GM23338 (cell line): ENCODE data around the gene BCL2. TPM values are rescaled to one million over a fixed set of nuclear protein-coding genes. Genes with fewer than 3 reads are reported as not detected.

Experiments used
- ATAC-seq: fragments of 200-7000 bp; cut with Tn5 transposase; 3 replicates; pipeline ENCODE4 v1.9.1; 2020
- DNase-seq: peaks from one replicate; pipeline ENCODE4 v3.0.0-alpha.2; 2015; ENCODE audit warnings: low spot score
- H2AFZ ChIP-seq: fragments of 200-600 bp; sonication (generic); 2 replicates; pipeline ENCODE4 v1.8.0; 2016; ENCODE audit warnings: antibody characterized with exemption, mild to moderate bottlenecking, moderate library complexity
- H3F3A ChIP-seq: fragments of 200-600 bp; sonication (generic); replicated peaks from 2 replicates; pipeline ENCODE4 v1.8.0; 2017; ENCODE audit warnings: antibody characterized with exemption, mixed run types, low read depth
- H3K27ac ChIP-seq: fragments of 200-600 bp; sonication (generic); 2 replicates; pipeline ENCODE4 v1.6.1; 2016; ENCODE audit warnings: low read depth
- H3K27me3 ChIP-seq: fragments of 200-600 bp; sonication (generic); 2 replicates; pipeline ENCODE4 v1.8.0; 2016; ENCODE audit warnings: mild to moderate bottlenecking, mixed run types, moderate library complexity; ENCODE audit not compliant: insufficient read depth
- H3K36me3 ChIP-seq: fragments of 200-600 bp; sonication (generic); 2 replicates; pipeline ENCODE4 v1.8.0; 2016; ENCODE audit warnings: mild to moderate bottlenecking; ENCODE audit not compliant: insufficient read depth
- H3K4me1 ChIP-seq: fragments of 200-600 bp; sonication (generic); 2 replicates; pipeline ENCODE4 v1.8.0; 2016; ENCODE audit warnings: mild to moderate bottlenecking, moderate library complexity; ENCODE audit not compliant: insufficient read depth
- H3K4me2 ChIP-seq: fragments of 200-600 bp; sonication (generic); 2 replicates; pipeline ENCODE4 v1.7.1; 2017; ENCODE audit warnings: mixed run types
- H3K4me3 ChIP-seq: fragments of 200-600 bp; sonication (generic); 2 replicates; pipeline ENCODE4 v1.6.1; 2016; ENCODE audit warnings: mixed run types
- H3K79me2 ChIP-seq: fragments of 200-600 bp; sonication (generic); replicated peaks from 2 replicates; pipeline ENCODE4 v1.8.0; 2017; ENCODE audit warnings: mild to moderate bottlenecking; ENCODE audit not compliant: insufficient read depth
- H3K9me2 ChIP-seq: fragments of 200-600 bp; sonication (generic); 2 replicates; pipeline ENCODE4 v1.8.0; 2017; ENCODE audit not compliant: insufficient read depth
- H4K20me1 ChIP-seq: fragments of 200-600 bp; sonication (generic); replicated peaks from 2 replicates; pipeline ENCODE4 v1.8.0; 2017; ENCODE audit warnings: mild to moderate bottlenecking; ENCODE audit not compliant: insufficient read depth
- H3K27ac Mint-ChIP-seq: 2 replicates; pipeline ENCODE4 v1.8.0; 2020; ENCODE audit warnings: inconsistent platforms, mild to moderate bottlenecking, moderate library complexity, mixed read lengths
- H3K27me3 Mint-ChIP-seq: 3 replicates; pipeline ENCODE4 v1.8.0; 2022; ENCODE audit warnings: low read depth, mild to moderate bottlenecking, moderate library complexity, mixed read lengths, inconsistent platforms; ENCODE audit not compliant: insufficient read depth, poor library complexity
- H3K36me3 Mint-ChIP-seq: 3 replicates; pipeline ENCODE4 v1.8.0; 2021; ENCODE audit warnings: low read depth, mild to moderate bottlenecking, inconsistent platforms, moderate library complexity, mixed read lengths
- H3K4me1 Mint-ChIP-seq: 3 replicates; pipeline ENCODE4 v1.8.0; 2020; ENCODE audit warnings: mild to moderate bottlenecking, inconsistent platforms, mixed read lengths
- H3K4me3 Mint-ChIP-seq: 3 replicates; pipeline ENCODE4 v1.8.0; 2021; ENCODE audit warnings: moderate library complexity, mild to moderate bottlenecking, inconsistent platforms, mixed read lengths
- H3K9me3 Mint-ChIP-seq: 3 replicates; pipeline ENCODE4 v1.8.0; 2020; ENCODE audit warnings: moderate library complexity, mild to moderate bottlenecking, inconsistent platforms, mixed read lengths
- CREB1 ChIP-seq: fragments of 250-450 bp; sonication (Bioruptor Pico); IDR thresholded peaks from 2 replicates; pipeline ENCODE4 v1.5.0; 2020; ENCODE audit warnings: low read depth, mild to moderate bottlenecking, moderate library complexity
- EZH2 ChIP-seq: fragments of 200-600 bp; sonication (generic); IDR thresholded peaks from one replicate; pipeline ENCODE4 v1.8.0; 2017; ENCODE audit warnings: antibody characterized with exemption, mild to moderate bottlenecking, low read depth; ENCODE audit not compliant: unreplicated experiment
- EZH2phosphoT487 ChIP-seq: fragments of 200-600 bp; sonication (generic); IDR thresholded peaks from one replicate; pipeline ENCODE4 v1.8.1; 2018; ENCODE audit warnings: antibody characterized with exemption; ENCODE audit not compliant: unreplicated experiment
- JUNB ChIP-seq: IDR thresholded peaks from one replicate; pipeline ENCODE4 v1.6.1; 2016; ENCODE audit warnings: antibody characterized with exemption; ENCODE audit not compliant: unreplicated experiment
- NANOG ChIP-seq: IDR thresholded peaks from 2 replicates; pipeline ENCODE4 v1.6.1; 2016; ENCODE audit warnings: antibody characterized with exemption, borderline replicate concordance
- POLR2AphosphoS5 ChIP-seq: IDR thresholded peaks from 2 replicates; pipeline ENCODE4 v1.6.1; 2016; ENCODE audit warnings: antibody characterized with exemption, low read depth
- ZNF114 ChIP-seq: fragments of 250-450 bp; sonication (Bioruptor Pico); IDR thresholded peaks from 2 replicates; pipeline ENCODE4 v1.5.0; 2020; ENCODE audit warnings: mild to moderate bottlenecking, moderate library complexity
- polyA plus RNA-seq: library from polyadenylated mRNA; unstranded; fragments of >200 nt; fragmentation: Nextera tagmentation; extraction: Ambion mirVana; gene quantifications from 2 replicates; pipeline ENCODE4 v1.2.1, GENCODE V29; 2016
- total RNA-seq: library from RNA; depleted of rRNA; stranded (reverse); fragments of >200 nt; shearing (Covaris generic); gene quantifications from 2 replicates; pipeline ENCODE4 v1.2.3, GENCODE V29; 2014
- TF ChIP-seq, protein P1 (sequence below), 2 experiments: fragments of 200-600 bp in 1 of 2; sonication (generic) in 1 of 2; conservative IDR thresholded peaks; 2 replicates each; pipeline versions ENCODE4 v1.5.1 to v1.6.1; 2016 to 2017; ENCODE audit warnings: antibody characterized with exemption in 2 of 2, low read depth in 2 of 2, mild to moderate bottlenecking in 2 of 2, moderate library complexity in 1 of 2
- TF ChIP-seq, protein P2 (sequence below): IDR thresholded peaks from one replicate; pipeline ENCODE4 v1.6.1; 2018; ENCODE audit warnings: antibody characterized with exemption; ENCODE audit not compliant: unreplicated experiment
- TF ChIP-seq, protein P3 (sequence below): IDR thresholded peaks from 2 replicates; pipeline ENCODE4 v1.6.1; 2016; ENCODE audit warnings: antibody characterized with exemption

The BCL2 gene
- total and polyA plus RNA-seq, 2 experiments from 2014 or later = 1.2 to 4.0 TPM

DNA sequence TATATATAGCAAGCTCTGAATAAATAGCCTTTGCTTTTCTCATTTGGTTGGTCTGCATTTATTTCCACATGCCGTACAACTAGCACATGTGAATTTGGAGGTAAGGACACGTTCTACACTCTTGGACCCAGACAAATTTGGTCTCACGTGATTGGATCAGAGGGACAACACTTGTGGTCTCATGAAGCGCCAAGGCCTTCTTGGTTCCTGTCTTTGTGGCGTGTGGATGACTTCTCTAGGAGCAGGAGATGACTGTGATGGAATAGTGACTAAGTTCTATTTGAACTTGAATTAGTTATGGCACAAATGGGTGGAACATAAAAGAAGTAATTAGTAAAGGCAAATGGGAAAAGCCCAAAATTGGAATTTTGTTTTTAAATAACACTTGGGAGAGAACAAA is 206.9 kb downstream of the BCL2 start (continued):
- TF ChIP-seq, protein P1, sequence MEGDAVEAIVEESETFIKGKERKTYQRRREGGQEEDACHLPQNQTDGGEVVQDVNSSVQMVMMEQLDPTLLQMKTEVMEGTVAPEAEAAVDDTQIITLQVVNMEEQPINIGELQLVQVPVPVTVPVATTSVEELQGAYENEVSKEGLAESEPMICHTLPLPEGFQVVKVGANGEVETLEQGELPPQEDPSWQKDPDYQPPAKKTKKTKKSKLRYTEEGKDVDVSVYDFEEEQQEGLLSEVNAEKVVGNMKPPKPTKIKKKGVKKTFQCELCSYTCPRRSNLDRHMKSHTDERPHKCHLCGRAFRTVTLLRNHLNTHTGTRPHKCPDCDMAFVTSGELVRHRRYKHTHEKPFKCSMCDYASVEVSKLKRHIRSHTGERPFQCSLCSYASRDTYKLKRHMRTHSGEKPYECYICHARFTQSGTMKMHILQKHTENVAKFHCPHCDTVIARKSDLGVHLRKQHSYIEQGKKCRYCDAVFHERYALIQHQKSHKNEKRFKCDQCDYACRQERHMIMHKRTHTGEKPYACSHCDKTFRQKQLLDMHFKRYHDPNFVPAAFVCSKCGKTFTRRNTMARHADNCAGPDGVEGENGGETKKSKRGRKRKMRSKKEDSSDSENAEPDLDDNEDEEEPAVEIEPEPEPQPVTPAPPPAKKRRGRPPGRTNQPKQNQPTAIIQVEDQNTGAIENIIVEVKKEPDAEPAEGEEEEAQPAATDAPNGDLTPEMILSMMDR (conservative IDR thresholded peaks at IDR 0.05; ENCODE audit: low read depth in 2 of 2) = no peak
- no peak for TF ChIP-seq ZNF114 (CRISPR knock-in tag)
- TF ChIP-seq POLR2AphosphoS5 = no peak
- no peak for TF ChIP-seq CREB1 (CRISPR knock-in tag)
- TF ChIP-seq, protein P2, sequence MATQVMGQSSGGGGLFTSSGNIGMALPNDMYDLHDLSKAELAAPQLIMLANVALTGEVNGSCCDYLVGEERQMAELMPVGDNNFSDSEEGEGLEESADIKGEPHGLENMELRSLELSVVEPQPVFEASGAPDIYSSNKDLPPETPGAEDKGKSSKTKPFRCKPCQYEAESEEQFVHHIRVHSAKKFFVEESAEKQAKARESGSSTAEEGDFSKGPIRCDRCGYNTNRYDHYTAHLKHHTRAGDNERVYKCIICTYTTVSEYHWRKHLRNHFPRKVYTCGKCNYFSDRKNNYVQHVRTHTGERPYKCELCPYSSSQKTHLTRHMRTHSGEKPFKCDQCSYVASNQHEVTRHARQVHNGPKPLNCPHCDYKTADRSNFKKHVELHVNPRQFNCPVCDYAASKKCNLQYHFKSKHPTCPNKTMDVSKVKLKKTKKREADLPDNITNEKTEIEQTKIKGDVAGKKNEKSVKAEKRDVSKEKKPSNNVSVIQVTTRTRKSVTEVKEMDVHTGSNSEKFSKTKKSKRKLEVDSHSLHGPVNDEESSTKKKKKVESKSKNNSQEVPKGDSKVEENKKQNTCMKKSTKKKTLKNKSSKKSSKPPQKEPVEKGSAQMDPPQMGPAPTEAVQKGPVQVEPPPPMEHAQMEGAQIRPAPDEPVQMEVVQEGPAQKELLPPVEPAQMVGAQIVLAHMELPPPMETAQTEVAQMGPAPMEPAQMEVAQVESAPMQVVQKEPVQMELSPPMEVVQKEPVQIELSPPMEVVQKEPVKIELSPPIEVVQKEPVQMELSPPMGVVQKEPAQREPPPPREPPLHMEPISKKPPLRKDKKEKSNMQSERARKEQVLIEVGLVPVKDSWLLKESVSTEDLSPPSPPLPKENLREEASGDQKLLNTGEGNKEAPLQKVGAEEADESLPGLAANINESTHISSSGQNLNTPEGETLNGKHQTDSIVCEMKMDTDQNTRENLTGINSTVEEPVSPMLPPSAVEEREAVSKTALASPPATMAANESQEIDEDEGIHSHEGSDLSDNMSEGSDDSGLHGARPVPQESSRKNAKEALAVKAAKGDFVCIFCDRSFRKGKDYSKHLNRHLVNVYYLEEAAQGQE = no peak
- no peak for TF ChIP-seq EZH2phosphoT487
- no peak for TF ChIP-seq EZH2
- TF ChIP-seq NANOG = no peak
- TF ChIP-seq JUNB = no peak

DNA sequence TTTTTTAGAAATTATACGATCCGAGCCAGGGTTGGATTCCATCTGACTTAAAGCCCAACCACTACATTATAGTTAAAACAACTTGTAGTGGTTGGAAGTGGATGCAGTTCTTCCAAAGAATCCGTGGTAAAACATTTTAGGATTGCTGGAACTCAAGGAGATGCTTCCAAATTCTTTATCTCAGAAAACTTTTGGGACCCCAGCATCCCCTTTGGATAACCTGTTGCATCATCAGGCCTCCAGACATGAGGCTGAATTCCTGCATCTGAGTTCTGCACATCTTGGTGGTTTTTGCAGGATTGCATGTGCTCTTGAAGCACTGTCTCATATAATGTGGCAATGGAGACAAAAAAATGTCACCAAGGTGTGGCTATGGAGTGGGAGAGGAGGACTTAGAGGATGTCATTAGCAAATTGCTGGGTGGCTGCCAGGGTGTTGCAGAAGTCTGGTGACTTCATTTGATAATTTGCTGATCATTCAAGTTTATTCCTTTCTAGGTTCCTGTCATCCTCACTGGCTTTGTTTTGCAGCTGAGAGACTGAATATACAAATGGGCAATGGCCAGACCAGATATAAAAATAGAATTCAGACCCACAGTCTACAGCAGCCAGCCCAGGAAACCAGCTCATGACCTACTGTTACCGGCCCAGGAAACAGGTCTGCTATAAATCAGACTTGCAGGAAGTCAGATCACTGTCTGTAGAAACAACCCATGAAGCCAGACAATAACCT is 207.7 kb downstream of the BCL2 start:
- no peaks in the 10 kb centered on the region for H3K27me3 ChIP-seq
- H3K4me2 ChIP-seq = no peak overlapping the region
- H3K4me3 Mint-ChIP-seq = no peak overlapping the region
- H3K27ac Mint-ChIP-seq = no peak overlapping the region
- H3K36me3 ChIP-seq = no peaks in the 10 kb centered on the region
- H3F3A ChIP-seq = no peaks in the 10 kb centered on the region
- H2AFZ ChIP-seq = no peak overlapping the region
- ATAC-seq (no peak), DNase-seq (no peak)
- H3K9me3 Mint-ChIP-seq = no peaks in the 10 kb centered on the region
- no peaks in the 10 kb centered on the region for H3K4me1 ChIP-seq
- H3K4me1 Mint-ChIP-seq = peaks cover 10% of the 10 kb centered on the region; the same call in 2 of the 3 replicates
- no peak overlapping the region for H3K27ac ChIP-seq
- no peaks in the 10 kb centered on the region for H4K20me1 ChIP-seq
- H3K27me3 Mint-ChIP-seq = no peaks in the 10 kb centered on the region
- H3K79me2 ChIP-seq = no peaks in the 10 kb centered on the region
- H3K4me3 ChIP-seq = no peak overlapping the region
- no peaks in the 10 kb centered on the region for H3K36me3 Mint-ChIP-seq
- peaks cover 3% of the 10 kb centered on the region; the same call in 1 of the 2 replicates for H3K9me2 ChIP-seq
- TF ChIP-seq NANOG (no peak), ZNF114 (CRISPR knock-in tag) (no peak), POLR2AphosphoS5 (no peak), EZH2phosphoT487 (no peak), EZH2 (no peak)
- TF ChIP-seq, protein P1 (conservative IDR thresholded peaks at IDR 0.05; ENCODE audit: low read depth in 2 of 2) = no peak
- TF ChIP-seq, protein P3, sequence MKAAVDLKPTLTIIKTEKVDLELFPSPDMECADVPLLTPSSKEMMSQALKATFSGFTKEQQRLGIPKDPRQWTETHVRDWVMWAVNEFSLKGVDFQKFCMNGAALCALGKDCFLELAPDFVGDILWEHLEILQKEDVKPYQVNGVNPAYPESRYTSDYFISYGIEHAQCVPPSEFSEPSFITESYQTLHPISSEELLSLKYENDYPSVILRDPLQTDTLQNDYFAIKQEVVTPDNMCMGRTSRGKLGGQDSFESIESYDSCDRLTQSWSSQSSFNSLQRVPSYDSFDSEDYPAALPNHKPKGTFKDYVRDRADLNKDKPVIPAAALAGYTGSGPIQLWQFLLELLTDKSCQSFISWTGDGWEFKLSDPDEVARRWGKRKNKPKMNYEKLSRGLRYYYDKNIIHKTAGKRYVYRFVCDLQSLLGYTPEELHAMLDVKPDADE = no peak
- TF ChIP-seq, protein P2 = no peak
